Sigmoid colon (tissue), 7 donors: ENCODE measurements around the gene FCHO1. TPM values are rescaled to one million over a fixed set of nuclear protein-coding genes. Genes with fewer than 3 reads are reported as not detected.

ENCODE experiments used
- DNase-seq: peaks from one replicate; pipeline ENCODE4 v3.0.0-alpha.2; 2019
- H3K27ac ChIP-seq, 4 donors: fragments of 200-600 bp; sonication (generic); one replicate each; pipeline ENCODE4 v1.5.1; 2016 to 2019; ENCODE audit warnings: mild to moderate bottlenecking in 1 of 4
- H3K27me3 ChIP-seq, 3 donors: fragments of 200-600 bp; sonication (generic); one replicate each; pipeline ENCODE4 v1.5.1; 2019; ENCODE audit warnings: mild to moderate bottlenecking in 1 of 3
- H3K36me3 ChIP-seq, 4 donors: fragments of 200-600 bp; sonication (generic); one replicate each; pipeline ENCODE4 v1.5.1; 2016 to 2019
- H3K4me1 ChIP-seq, 4 donors: fragments of 200-600 bp; sonication (generic); one replicate each; pipeline ENCODE4 v1.5.1; 2017 to 2019
- H3K4me3 ChIP-seq, 4 donors: fragments of 200-600 bp; sonication (generic); one replicate each; pipeline ENCODE4 v1.5.1; 2017 to 2019; ENCODE audit warnings: mild to moderate bottlenecking in 2 of 4, moderate library complexity in 1 of 4
- H3K9me3 ChIP-seq, 4 donors: fragments of 200-600 bp in 3 of 4; sonication (generic) in 3 of 4; one replicate each; pipeline versions ENCODE4 v1.5.1 to v1.6.1; 2013 to 2019
- EP300 ChIP-seq, 4 donors: sonication (generic); formaldehyde crosslinking; IDR thresholded peaks; one replicate each; pipeline ENCODE4 v1.6.1; 2017; ENCODE audit warnings: antibody characterized with exemption in 4 of 4
- POLR2A ChIP-seq, 2 donors: fragments of 450-650 bp; IDR thresholded peaks; one replicate each; pipeline ENCODE4 v1.6.1; 2016; ENCODE audit warnings: antibody characterized with exemption in 2 of 2, mild to moderate bottlenecking in 2 of 2, moderate library complexity in 2 of 2
- POLR2AphosphoS5 ChIP-seq, 4 donors: sonication (generic); formaldehyde crosslinking; IDR thresholded peaks; one replicate each; pipeline ENCODE4 v1.6.1; 2017; ENCODE audit warnings: antibody characterized with exemption in 4 of 4
- WGBS, 2 donors: extraction: QIAGEN DNeasy Blood & Tissue Kit; methylation state at CpG; one replicate each; pipeline ENCODE4 v1.1.7; 2013; 5-methylcytosine and 5-hydroxymethylcytosine counted together
- intact Hi-C: fragments of 100-400 bp; cut with DNase I; formaldehyde crosslinking; loops from one replicate; pipeline ENCODE4 v1.15.1; 2023
- polyA plus RNA-seq, 3 donors: library from polyadenylated mRNA; stranded (reverse); fragments of 200-250 nt; gene quantifications; one replicate each; pipeline ENCODE4 v1.2.3, GENCODE V29; 2013
- total RNA-seq, 4 donors: library from RNA; depleted of rRNA; stranded (reverse); fragments of >200 nt; gene quantifications; one replicate each; pipeline ENCODE4 v1.1.0, GENCODE V29; 2016
- TF ChIP-seq, protein P1 (sequence below), 4 experiments: fragments of 450-650 bp in 3 of 4; fragments of 200-600 bp in 1 of 4; IDR thresholded peaks; one replicate each; pipeline ENCODE4 v1.5.1; 2016 to 2019; ENCODE audit warnings: antibody characterized with exemption in 4 of 4, mild to moderate bottlenecking in 3 of 4, moderate library complexity in 2 of 4
- donor health status: healthy with polysubstance abuse.
- donor health status: Bipolar disorder and iron deficiency.
- donor health status: healthy.

Gene FCHO1
- total and polyA plus RNA-seq, 7 donors: 1.2 to 14.4 (median 3.6) TPM

DNA sequence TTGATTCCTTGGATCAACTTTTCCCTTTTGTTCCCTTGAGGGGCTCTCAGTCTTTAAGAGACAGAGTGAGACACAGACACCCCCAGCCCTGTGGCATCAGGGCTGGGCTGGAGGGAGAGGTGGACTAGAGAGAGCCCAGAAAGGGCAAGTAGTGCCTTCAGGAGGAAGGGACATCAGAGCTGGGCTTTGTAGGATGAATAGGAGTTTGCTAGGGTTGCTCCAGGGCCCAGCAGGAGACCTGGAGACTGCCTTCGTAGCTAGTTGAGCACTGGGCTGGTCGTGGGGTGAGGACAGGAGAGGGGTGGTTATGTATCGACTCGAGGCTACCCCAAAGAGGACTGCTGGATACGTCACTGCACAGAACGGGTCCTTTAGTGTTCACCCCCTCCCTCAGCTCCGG lies 26.6 kb upstream of the FCHO1 start:
- Histone ChIP-seq H3K36me3 (peaks cover 27 to 61% (median 46%) of the 10 kb centered on the region in 4 donors), H3K4me3 (no peak overlapping the region), H3K27me3 (no peaks in the 10 kb centered on the region), H3K9me3 (no peaks in the 10 kb centered on the region), H3K4me1 (peaks cover 0 to 31% (median 26%) of the 10 kb centered on the region in 4 donors), H3K27ac (no peak overlapping the region)
- intact Hi-C loops: no loop called here
- 94 to 98% methylated on average over 7 of the region's 7 CpGs for WGBS, 2 donors
- DNase-seq: no peak
- TF ChIP-seq EP300 (IDR thresholded peaks at IDR 0.05) (no peak), POLR2AphosphoS5 (IDR thresholded peaks at IDR 0.05) (no peak), POLR2A (IDR thresholded peaks at IDR 0.05) (no peak)
- TF ChIP-seq, protein P1, sequence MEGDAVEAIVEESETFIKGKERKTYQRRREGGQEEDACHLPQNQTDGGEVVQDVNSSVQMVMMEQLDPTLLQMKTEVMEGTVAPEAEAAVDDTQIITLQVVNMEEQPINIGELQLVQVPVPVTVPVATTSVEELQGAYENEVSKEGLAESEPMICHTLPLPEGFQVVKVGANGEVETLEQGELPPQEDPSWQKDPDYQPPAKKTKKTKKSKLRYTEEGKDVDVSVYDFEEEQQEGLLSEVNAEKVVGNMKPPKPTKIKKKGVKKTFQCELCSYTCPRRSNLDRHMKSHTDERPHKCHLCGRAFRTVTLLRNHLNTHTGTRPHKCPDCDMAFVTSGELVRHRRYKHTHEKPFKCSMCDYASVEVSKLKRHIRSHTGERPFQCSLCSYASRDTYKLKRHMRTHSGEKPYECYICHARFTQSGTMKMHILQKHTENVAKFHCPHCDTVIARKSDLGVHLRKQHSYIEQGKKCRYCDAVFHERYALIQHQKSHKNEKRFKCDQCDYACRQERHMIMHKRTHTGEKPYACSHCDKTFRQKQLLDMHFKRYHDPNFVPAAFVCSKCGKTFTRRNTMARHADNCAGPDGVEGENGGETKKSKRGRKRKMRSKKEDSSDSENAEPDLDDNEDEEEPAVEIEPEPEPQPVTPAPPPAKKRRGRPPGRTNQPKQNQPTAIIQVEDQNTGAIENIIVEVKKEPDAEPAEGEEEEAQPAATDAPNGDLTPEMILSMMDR (IDR thresholded peaks at IDR 0.05): no peak

- DNase-seq: no peak
- intact Hi-C loops: no loop called here
- H3K36me3 ChIP-seq: peaks cover 27 to 70% (median 52%) of the 10 kb centered on the region in 4 donors
- peaks cover 0 to 22% (median 20%) of the 10 kb centered on the region in 4 donors for H3K4me1 ChIP-seq
- H3K27me3 ChIP-seq: no peaks in the 10 kb centered on the region
- no peak overlapping the region for H3K27ac ChIP-seq
- 84 to 90% methylated on average over 21 of the region's 21 CpGs for WGBS, 2 donors
- H3K4me3 ChIP-seq: no peak overlapping the region
- no peaks in the 10 kb centered on the region for H3K9me3 ChIP-seq
- TF ChIP-seq EP300 (IDR thresholded peaks at IDR 0.05) (no peak), POLR2A (IDR thresholded peaks at IDR 0.05) (no peak), POLR2AphosphoS5 (IDR thresholded peaks at IDR 0.05) (no peak)
- TF ChIP-seq, protein P1 (IDR thresholded peaks at IDR 0.05): no peak
Observed at GRCh38 chr19:17725422-17726078, 25.7 kb upstream of the FCHO1 start.

GRCh38 chr19:17726136-17726741 lies 25.0 kb upstream of the FCHO1 start:
- intact Hi-C loops: no loop called here
- no peaks in the 10 kb centered on the region for H3K9me3 ChIP-seq
- DNase-seq: no peak
- H3K27ac ChIP-seq: no peak overlapping the region
- WGBS, 2 donors: 95 to 96% methylated on average over 59 of the region's 59 CpGs
- H3K27me3 ChIP-seq: no peaks in the 10 kb centered on the region
- peaks cover 27 to 76% (median 54%) of the 10 kb centered on the region in 4 donors for H3K36me3 ChIP-seq
- peaks cover 0 to 15% (median 13%) of the 10 kb centered on the region in 4 donors for H3K4me1 ChIP-seq
- H3K4me3 ChIP-seq: no peak overlapping the region
- TF ChIP-seq, protein P1 (IDR thresholded peaks at IDR 0.05): no peak
- TF ChIP-seq EP300 (IDR thresholded peaks at IDR 0.05): no peak
- TF ChIP-seq POLR2AphosphoS5 (IDR thresholded peaks at IDR 0.05): no peak
- no peak for TF ChIP-seq POLR2A (IDR thresholded peaks at IDR 0.05)

GRCh38 chr19:17726964-17727773 lies 24.1 kb upstream of the FCHO1 start:
- no peak overlapping the region for H3K27ac ChIP-seq
- peaks cover 0 to 7% (median 4%) of the 10 kb centered on the region in 4 donors for H3K4me1 ChIP-seq
- TF ChIP-seq EP300 (IDR thresholded peaks at IDR 0.05) (no peak), POLR2AphosphoS5 (IDR thresholded peaks at IDR 0.05) (no peak), POLR2A (IDR thresholded peaks at IDR 0.05) (no peak)
- TF ChIP-seq, protein P1 (IDR thresholded peaks at IDR 0.05): no peak
- H3K4me3 ChIP-seq: no peak overlapping the region
- 87 to 91% methylated on average over 62 of the region's 62 CpGs for WGBS, 2 donors
- peaks cover 27 to 86% (median 56%) of the 10 kb centered on the region in 4 donors for H3K36me3 ChIP-seq
- no peaks in the 10 kb centered on the region for H3K9me3 ChIP-seq
- intact Hi-C loops: no loop called here
- no peaks in the 10 kb centered on the region for H3K27me3 ChIP-seq
- DNase-seq: no peak
